Tibial artery (tissue), 4 donors: ENCODE results near the gene KIF6.

ENCODE experiments used
- DNase-seq, 2 donors: peaks; one replicate each; pipeline ENCODE4 v3.0.0-alpha.2; 2019
- H3K27ac ChIP-seq, 2 donors: fragments of 200-600 bp; sonication (generic) in 1 of 2; 1 replicate in 1 of 2; 2 replicates in 1 of 2; pipeline ENCODE4 v1.5.1; 2018 to 2019; ENCODE audit warnings: mild to moderate bottlenecking in 1 of 2
- H3K27me3 ChIP-seq, 2 donors: fragments of 200-600 bp; sonication (generic) in 1 of 2; one replicate each; pipeline versions ENCODE4 v1.5.1 to v1.6.0; 2016 to 2019
- H3K36me3 ChIP-seq, 3 donors: fragments of 200-600 bp; sonication (generic) in 2 of 3; one replicate each; pipeline ENCODE4 v1.5.1; 2016 to 2019; ENCODE audit warnings: mild to moderate bottlenecking in 2 of 3
- H3K4me1 ChIP-seq, 4 donors: fragments of 200-600 bp; sonication (generic) in 2 of 4; 1 replicate in 3 of 4; 2 replicates in 1 of 4; pipeline ENCODE4 v1.5.1; 2016 to 2019
- H3K4me3 ChIP-seq, 2 donors: fragments of 200-600 bp; sonication (generic) in 1 of 2; 1 replicate in 1 of 2; 2 replicates in 1 of 2; pipeline ENCODE4 v1.5.1; 2018 to 2019; ENCODE audit warnings: mild to moderate bottlenecking in 2 of 2
- H3K9me3 ChIP-seq, 3 donors: fragments of 200-600 bp; sonication (generic) in 1 of 3; one replicate each; pipeline ENCODE4 v1.5.1; 2016 to 2019
- intact Hi-C: fragments of 100-400 bp; cut with DNase I; formaldehyde crosslinking; loops from one replicate; pipeline ENCODE4 v1.15.0; 2023; ENCODE audit warnings: low total_unique reads
- TF ChIP-seq, protein P1 (sequence below), 2 experiments: fragments of 200-600 bp in 1 of 2; fragments of 450-650 bp in 1 of 2; IDR thresholded peaks; one replicate each; pipeline ENCODE4 v1.5.1; 2017 to 2019; ENCODE audit warnings: antibody characterized with exemption in 2 of 2, mild to moderate bottlenecking in 1 of 2, moderate library complexity in 1 of 2

Gene KIF6

DNA sequence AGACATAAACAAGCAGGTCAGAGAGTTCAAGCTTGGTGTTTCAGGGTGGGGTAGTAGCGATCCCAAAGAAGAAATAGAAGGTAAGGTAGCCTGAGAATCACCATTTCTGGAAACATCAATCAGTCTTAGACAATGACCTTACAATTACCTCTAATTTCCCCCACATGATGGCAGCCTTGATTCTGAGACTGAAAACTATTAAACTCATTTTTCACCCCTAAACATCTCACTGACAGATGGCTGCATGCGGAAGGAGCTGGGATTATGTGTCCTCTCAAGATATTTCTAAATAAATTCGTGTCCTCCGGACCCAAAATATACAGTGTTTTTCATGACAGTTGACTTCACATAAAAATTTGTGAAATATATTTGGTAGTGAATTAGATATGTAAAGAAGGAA is 61.0 kb downstream of the KIF6 start:
- Histone ChIP-seq H3K9me3 (no peaks in the 10 kb centered on the region), H3K36me3 (no peaks in the 10 kb centered on the region), H3K4me1 (no peaks in the 10 kb centered on the region), H3K27ac (no peak overlapping the region), H3K4me3 (no peak overlapping the region), H3K27me3 (no peaks in the 10 kb centered on the region)
- no peak for DNase-seq
- intact Hi-C loops: no loop called here
- TF ChIP-seq, protein P1, sequence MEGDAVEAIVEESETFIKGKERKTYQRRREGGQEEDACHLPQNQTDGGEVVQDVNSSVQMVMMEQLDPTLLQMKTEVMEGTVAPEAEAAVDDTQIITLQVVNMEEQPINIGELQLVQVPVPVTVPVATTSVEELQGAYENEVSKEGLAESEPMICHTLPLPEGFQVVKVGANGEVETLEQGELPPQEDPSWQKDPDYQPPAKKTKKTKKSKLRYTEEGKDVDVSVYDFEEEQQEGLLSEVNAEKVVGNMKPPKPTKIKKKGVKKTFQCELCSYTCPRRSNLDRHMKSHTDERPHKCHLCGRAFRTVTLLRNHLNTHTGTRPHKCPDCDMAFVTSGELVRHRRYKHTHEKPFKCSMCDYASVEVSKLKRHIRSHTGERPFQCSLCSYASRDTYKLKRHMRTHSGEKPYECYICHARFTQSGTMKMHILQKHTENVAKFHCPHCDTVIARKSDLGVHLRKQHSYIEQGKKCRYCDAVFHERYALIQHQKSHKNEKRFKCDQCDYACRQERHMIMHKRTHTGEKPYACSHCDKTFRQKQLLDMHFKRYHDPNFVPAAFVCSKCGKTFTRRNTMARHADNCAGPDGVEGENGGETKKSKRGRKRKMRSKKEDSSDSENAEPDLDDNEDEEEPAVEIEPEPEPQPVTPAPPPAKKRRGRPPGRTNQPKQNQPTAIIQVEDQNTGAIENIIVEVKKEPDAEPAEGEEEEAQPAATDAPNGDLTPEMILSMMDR (IDR thresholded peaks at IDR 0.05): peak in 1 of 2 experiments; percentile 18

DNA sequence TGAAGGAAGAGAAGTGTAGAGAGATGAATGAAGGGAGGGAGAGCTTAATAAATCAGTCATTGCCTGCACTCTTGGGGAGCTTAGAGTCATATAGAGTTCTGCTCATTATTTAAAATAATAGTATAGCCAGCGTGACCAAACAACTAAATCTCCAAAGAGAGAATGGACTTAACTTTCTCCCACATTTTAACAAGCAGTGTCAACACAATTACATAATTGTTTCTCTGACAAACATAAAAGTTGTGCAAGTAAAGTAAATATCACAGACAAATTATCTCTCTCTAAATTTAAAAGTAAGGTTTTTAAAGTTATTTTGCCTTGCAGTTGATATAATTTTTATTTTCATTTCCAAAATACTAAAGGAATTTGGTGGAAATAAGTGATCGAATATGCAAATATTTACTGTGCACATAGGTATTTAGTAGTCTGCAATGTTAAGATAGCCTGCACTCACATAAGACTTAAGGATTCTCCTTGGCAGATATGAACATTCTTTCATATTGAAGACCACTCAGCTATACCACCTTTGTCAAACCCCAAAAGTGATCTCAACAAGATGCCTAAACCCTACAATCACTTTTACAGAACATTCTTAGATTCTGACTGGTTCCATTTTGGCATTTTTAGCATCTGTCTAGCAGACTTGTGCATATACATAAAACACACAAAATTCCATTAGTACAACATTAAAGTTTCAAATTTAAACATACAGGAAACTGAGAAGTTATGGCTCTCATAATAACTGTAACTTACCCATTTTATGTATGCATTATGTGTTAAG is 67.7 kb downstream of the KIF6 start:
- Histone ChIP-seq H3K36me3 (no peaks in the 10 kb centered on the region), H3K27me3 (no peaks in the 10 kb centered on the region), H3K4me1 (no peaks in the 10 kb centered on the region), H3K4me3 (no peak overlapping the region), H3K27ac (no peak overlapping the region), H3K9me3 (no peaks in the 10 kb centered on the region)
- intact Hi-C loops: no loop called here
- TF ChIP-seq, protein P1 (IDR thresholded peaks at IDR 0.05): no peak
- no peak for DNase-seq

DNA sequence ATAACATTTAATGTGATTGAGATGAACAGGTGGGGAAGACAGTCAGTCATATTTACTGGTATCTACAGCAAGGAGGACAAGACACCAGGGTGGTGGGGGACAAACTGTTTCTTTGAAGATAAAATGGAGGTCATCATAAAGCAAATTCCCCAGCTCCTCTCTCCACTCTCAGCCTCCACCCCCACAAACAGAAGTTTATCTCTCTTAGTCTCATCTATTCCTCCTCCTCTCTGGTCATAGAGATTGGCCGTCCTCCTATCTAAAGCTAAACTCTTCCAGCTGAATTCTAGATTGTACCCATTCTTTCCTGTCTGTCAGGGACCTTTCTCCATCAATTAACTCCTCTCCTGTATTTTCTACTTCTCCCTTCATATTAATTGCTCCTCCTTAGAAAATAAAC is 71.1 kb downstream of the KIF6 start:
- H3K4me3 ChIP-seq: no peak overlapping the region
- TF ChIP-seq, protein P1 (IDR thresholded peaks at IDR 0.05): no peak
- no peaks in the 10 kb centered on the region for H3K36me3 ChIP-seq
- no peaks in the 10 kb centered on the region for H3K27me3 ChIP-seq
- H3K27ac ChIP-seq: no peak overlapping the region
- no peak for DNase-seq
- H3K4me1 ChIP-seq: no peaks in the 10 kb centered on the region
- H3K9me3 ChIP-seq: no peaks in the 10 kb centered on the region
- intact Hi-C loops: no loop called here

DNA sequence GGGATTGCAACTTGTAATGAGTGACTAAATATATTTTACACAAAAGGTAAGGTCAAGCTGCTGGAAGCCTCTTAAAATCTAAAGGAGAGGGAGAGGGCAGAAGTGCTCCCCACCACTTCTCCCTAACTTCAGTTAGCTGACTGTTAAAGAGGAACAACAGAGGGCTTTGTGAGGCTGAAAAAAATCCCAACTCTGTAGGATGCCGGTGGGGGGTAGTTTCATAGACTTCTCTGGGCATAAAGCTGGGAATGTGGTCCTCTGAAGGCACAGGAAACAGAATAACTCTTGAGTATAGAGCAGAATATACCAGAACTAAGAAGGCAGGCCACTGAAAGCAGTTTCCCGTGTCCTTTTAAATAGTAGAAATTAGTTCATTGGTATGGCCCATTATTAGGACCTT is 71.6 kb downstream of the KIF6 start:
- intact Hi-C loops: no loop called here
- no peak for DNase-seq

DNA sequence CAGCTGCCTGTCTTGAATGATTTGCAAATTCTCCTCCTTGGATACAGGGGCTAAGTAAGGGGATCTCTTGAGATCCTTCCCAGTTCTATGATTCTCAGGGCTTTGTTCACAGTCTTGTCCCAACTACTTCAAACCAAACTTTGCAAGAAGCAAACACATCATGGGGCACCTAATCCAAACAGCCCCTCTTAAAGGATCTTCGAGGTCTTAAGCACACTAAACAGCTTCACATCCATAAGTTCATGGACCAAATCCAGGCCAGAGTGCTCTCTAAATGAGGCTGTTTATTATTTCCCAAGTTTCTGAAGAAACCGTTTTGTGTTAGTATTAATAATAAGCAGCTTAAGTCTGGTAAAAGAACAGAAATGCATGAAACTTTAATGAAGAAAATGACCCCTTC is 75.2 kb downstream of the KIF6 start:
- no peaks in the 10 kb centered on the region for H3K9me3 ChIP-seq
- no peaks in the 10 kb centered on the region for H3K36me3 ChIP-seq
- H3K4me3 ChIP-seq: no peak overlapping the region
- H3K27ac ChIP-seq: no peak overlapping the region
- no peaks in the 10 kb centered on the region for H3K27me3 ChIP-seq
- intact Hi-C loops: no loop called here
- H3K4me1 ChIP-seq: no peaks in the 10 kb centered on the region
- no peak for DNase-seq
- TF ChIP-seq, protein P1 (IDR thresholded peaks at IDR 0.05): no peak

More for the DNA sequence above, 71.6 kb downstream of the KIF6 start:
- TF ChIP-seq, protein P1 (IDR thresholded peaks at IDR 0.05): no peak
- H3K27me3 ChIP-seq: no peaks in the 10 kb centered on the region
- H3K4me1 ChIP-seq: no peaks in the 10 kb centered on the region
- H3K9me3 ChIP-seq: no peaks in the 10 kb centered on the region
- H3K36me3 ChIP-seq: no peaks in the 10 kb centered on the region
- H3K4me3 ChIP-seq: no peak overlapping the region
- H3K27ac ChIP-seq: no peak overlapping the region
